Nephron (organoid): ENCODE data around the gene PNO1.
A peak's percentile ranks its signal among the peaks of the same experiment; 100 is the strongest.

ENCODE experiments used
- H3K27ac Mint-ChIP-seq, 3 experiments: 2 replicates each; pipeline ENCODE4 v1.8.0; 2020; ENCODE audit warnings: mixed read lengths in 3 of 3, mild to moderate bottlenecking in 2 of 3, moderate library complexity in 1 of 3
- H3K27me3 Mint-ChIP-seq: 2 replicates; pipeline ENCODE4 v1.8.0; 2021; ENCODE audit warnings: low read depth, mild to moderate bottlenecking, moderate library complexity, mixed read lengths
- H3K36me3 Mint-ChIP-seq: 2 replicates; pipeline ENCODE4 v1.8.0; 2020; ENCODE audit warnings: low read depth, mixed read lengths
- H3K4me1 Mint-ChIP-seq: 2 replicates; pipeline ENCODE4 v1.8.0; 2020; ENCODE audit warnings: mixed read lengths
- H3K4me3 Mint-ChIP-seq, 3 experiments: 2 replicates each; pipeline ENCODE4 v1.8.0; 2020; ENCODE audit warnings: mild to moderate bottlenecking in 3 of 3, mixed read lengths in 3 of 3, moderate library complexity in 2 of 3
- H3K9me3 Mint-ChIP-seq: 2 replicates; pipeline ENCODE4 v1.8.0; 2020; ENCODE audit warnings: mixed read lengths
- CTCF ChIP-seq, 3 experiments: fragments of 200-600 bp; sonication (generic); IDR thresholded peaks; one replicate each; pipeline ENCODE4 v1.5.0; 2021; ENCODE audit warnings: antibody characterized with exemption in 3 of 3; ENCODE audit not compliant: unreplicated experiment in 3 of 3

PNO1 gene

GRCh38 chr2:68151037-68151436 is 6.7 kb upstream of the PNO1 start:
- Mint-ChIP-seq H3K27me3 (no peaks in the 10 kb centered on the region), H3K9me3 (no peaks in the 10 kb centered on the region), H3K4me3 (no peak overlapping the region), H3K36me3 (no peaks in the 10 kb centered on the region), H3K4me1 (peaks cover 9% of the 10 kb centered on the region), H3K27ac (no peak overlapping the region)
- TF ChIP-seq CTCF (IDR thresholded peaks at IDR 0.05; ENCODE audit: unreplicated experiment in 3 of 3), result no peak

- H3K27ac Mint-ChIP-seq, result peak overlapping the region; percentile 59 to 86 (median 80)
- peak overlapping the region in 2 of 3 experiments; percentile 23 to 34 for H3K4me3 Mint-ChIP-seq
- H3K27me3 Mint-ChIP-seq, result no peaks in the 10 kb centered on the region
- no peaks in the 10 kb centered on the region for H3K36me3 Mint-ChIP-seq
- peaks cover 17% of the 10 kb centered on the region for H3K4me1 Mint-ChIP-seq
- no peaks in the 10 kb centered on the region for H3K9me3 Mint-ChIP-seq
- no peak for TF ChIP-seq CTCF (IDR thresholded peaks at IDR 0.05; ENCODE audit: unreplicated experiment in 3 of 3)
Measured at GRCh38 chr2:68152681-68153347, 4.9 kb upstream of the PNO1 start.

GRCh38 chr2:68155618-68156017 is 2.1 kb upstream of the PNO1 start:
- Mint-ChIP-seq H3K4me1 (peaks cover 27% of the 10 kb centered on the region), H3K27me3 (no peaks in the 10 kb centered on the region), H3K36me3 (peaks cover 5% of the 10 kb centered on the region), H3K4me3 (peak overlapping the region; percentile 75 to 98 (median 75)), H3K9me3 (no peaks in the 10 kb centered on the region), H3K27ac (no peak overlapping the region)
- no peak for TF ChIP-seq CTCF (IDR thresholded peaks at IDR 0.05; ENCODE audit: unreplicated experiment in 3 of 3)

GRCh38 chr2:68156419-68156818 is 1.3 kb upstream of the PNO1 start:
- Mint-ChIP-seq H3K4me1 (peaks cover 27% of the 10 kb centered on the region), H3K27me3 (no peaks in the 10 kb centered on the region), H3K9me3 (no peaks in the 10 kb centered on the region), H3K36me3 (peaks cover 10% of the 10 kb centered on the region), H3K4me3 (peak overlapping the region; percentile 92 to 98 (median 93)), H3K27ac (peak overlapping the region; percentile 100)
- TF ChIP-seq CTCF (IDR thresholded peaks at IDR 0.05; ENCODE audit: unreplicated experiment in 3 of 3), result no peak

GRCh38 chr2:68157002-68157401 is 686 bp upstream of the PNO1 start:
- TF ChIP-seq CTCF (IDR thresholded peaks at IDR 0.05; ENCODE audit: unreplicated experiment in 3 of 3), result no peak
- Mint-ChIP-seq H3K4me3 (peak overlapping the region; percentile 92 to 98 (median 93)), H3K27ac (peak overlapping the region; percentile 100), H3K36me3 (peaks cover 15% of the 10 kb centered on the region), H3K9me3 (no peaks in the 10 kb centered on the region), H3K4me1 (peaks cover 27% of the 10 kb centered on the region), H3K27me3 (no peaks in the 10 kb centered on the region)

- H3K27me3 Mint-ChIP-seq, result no peaks in the 10 kb centered on the region
- TF ChIP-seq CTCF (IDR thresholded peaks at IDR 0.05; ENCODE audit: unreplicated experiment in 3 of 3), result no peak
- peaks cover 19% of the 10 kb centered on the region for H3K4me1 Mint-ChIP-seq
- H3K27ac Mint-ChIP-seq, result peak overlapping the region; percentile 100
- no peaks in the 10 kb centered on the region for H3K9me3 Mint-ChIP-seq
- peaks cover 22% of the 10 kb centered on the region for H3K36me3 Mint-ChIP-seq
- H3K4me3 Mint-ChIP-seq, result peak overlapping the region; percentile 92 to 98 (median 93)
Measured at GRCh38 chr2:68158134-68158447, 403 bp downstream of the PNO1 start.
